ENCODE data around the gene C14orf132.
A peak's percentile ranks its signal among the peaks of the same experiment; 100 is the strongest.

C14orf132 gene

GRCh38 chr14:96060186-96060933 lies 21.2 kb downstream of the C14orf132 start:
- no peak for TF ChIP-seq CTCF (conservative IDR thresholded peaks at IDR 0.05; ENCODE audit: low read length)
- DNase-seq (ENCODE audit: low read depth): no peak
- no peak overlapping the region for H3K4me3 ChIP-seq (ENCODE audit: low read length)

- no peak for DNase-seq (ENCODE audit: low read depth)
- no peak overlapping the region for H3K4me3 ChIP-seq (ENCODE audit: low read length)
- TF ChIP-seq CTCF (conservative IDR thresholded peaks at IDR 0.05; ENCODE audit: low read length): no peak
Measured at GRCh38 chr14:96062010-96062409, 22.8 kb downstream of the C14orf132 start.

DNA sequence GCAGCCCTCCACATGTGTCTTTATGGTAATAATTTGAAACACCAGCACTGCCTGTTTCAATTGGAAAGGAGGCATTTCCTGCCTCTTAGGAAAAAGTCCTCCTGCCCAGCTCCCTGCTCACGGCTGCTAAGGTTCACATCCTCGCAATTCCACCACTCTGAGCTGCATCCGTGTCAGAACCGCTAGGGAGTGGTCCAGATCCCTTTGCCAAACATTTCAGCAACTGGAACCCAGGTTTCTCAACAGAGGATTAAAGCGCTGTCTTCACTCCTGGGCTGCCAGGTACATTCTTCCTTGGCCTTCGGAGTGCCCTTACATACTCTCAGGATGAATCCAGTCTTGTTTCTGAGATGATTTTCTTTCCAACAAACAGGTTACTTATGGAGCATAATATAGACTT lies 23.3 kb downstream of the C14orf132 start:
- TF ChIP-seq CTCF (conservative IDR thresholded peaks at IDR 0.05; ENCODE audit: low read length): no peak
- no peak overlapping the region for H3K4me3 ChIP-seq (ENCODE audit: low read length)
- DNase-seq (ENCODE audit: low read depth): no peak

DNA sequence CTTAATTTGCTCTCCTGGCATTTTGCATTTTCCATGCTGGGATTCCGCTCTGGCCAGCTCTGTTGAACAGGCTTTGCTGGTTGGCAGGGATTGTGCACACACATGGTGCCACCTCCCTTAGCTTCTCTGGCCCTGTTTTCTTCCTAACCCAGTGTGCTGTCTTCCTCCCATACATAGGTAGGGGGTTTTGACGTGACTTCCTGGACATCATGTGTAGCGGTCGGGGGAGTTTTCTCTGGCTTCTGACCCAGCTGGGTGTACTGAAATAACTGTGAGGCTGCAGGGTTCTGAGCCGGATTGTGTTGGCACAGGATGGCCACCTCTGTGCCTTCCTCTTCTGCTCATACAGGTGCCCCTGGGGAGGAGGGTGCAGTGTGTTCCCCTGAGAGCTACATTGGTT lies 25.7 kb downstream of the C14orf132 start:
- DNase-seq (ENCODE audit: low read depth): no peak
- TF ChIP-seq CTCF (conservative IDR thresholded peaks at IDR 0.05; ENCODE audit: low read length): no peak
- H3K4me3 ChIP-seq (ENCODE audit: low read length): no peak overlapping the region

DNA sequence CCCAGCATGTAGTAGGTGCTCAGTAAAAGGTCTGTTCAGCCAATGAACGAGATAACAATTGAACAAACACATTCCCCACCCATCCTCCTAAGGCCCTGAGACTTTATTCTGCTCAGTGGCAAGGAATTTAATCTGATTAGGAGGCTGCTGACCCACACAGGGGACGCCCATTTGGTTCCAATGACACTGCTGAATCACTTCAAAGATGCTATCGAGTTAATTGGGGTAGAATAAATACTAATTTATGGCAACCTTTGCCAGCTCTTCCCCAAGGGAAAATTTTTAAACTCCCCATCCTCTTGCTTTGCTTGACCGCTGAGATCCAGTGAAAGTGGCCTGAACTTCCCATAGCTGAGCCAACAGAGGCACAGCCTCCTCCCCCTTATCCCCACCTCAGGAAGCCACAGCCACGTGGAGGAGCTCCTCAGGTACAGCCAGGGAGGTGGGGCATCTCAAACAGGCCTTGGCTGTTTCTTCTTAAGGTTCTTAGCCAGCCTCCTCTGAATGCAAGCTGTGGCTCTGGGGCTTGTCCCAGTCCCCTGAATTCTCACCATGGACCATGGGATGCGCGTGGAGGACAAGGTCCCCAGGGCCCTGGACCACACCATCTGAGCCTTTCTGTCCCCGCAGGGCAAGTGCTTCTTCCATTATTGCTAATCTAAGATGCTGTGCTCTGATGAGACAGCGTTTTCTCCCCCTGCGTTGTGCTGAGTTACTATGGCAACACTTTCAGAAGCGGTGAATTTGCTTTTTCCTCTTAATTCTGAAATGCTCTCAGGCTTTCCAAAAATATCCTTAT lies 26.7 kb downstream of the C14orf132 start:
- no peak for TF ChIP-seq CTCF (conservative IDR thresholded peaks at IDR 0.05; ENCODE audit: low read length)
- peak; percentile 8 for DNase-seq (ENCODE audit: low read depth)
- no peak overlapping the region for H3K4me3 ChIP-seq (ENCODE audit: low read length)

DNA sequence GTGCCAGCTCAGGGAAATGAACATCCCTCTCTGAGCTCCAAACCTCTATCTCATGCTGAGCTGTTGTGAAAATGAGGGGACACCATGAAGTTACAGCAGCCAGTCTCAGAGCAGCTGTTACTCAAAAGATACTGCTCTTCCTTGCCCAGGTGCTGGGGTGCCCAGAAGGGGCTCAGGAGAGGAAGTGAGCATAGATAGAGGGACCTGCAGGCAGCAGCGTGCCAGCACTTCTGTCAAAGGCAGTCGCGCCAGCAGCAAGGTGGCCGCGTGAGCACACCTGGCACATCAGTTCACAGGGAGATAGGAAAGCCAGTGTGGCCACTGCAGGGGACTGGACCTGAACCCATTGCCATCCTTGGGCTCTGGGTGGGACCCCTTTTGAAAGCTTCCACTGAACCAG lies 27.8 kb downstream of the C14orf132 start:
- DNase-seq (ENCODE audit: low read depth): no peak
- no peak for TF ChIP-seq CTCF (conservative IDR thresholded peaks at IDR 0.05; ENCODE audit: low read length)
- H3K4me3 ChIP-seq (ENCODE audit: low read length): no peak overlapping the region
